Fibroblast of lung (primary cell): ENCODE measurements around the gene KIR3DL2. TPM values are rescaled to one million over a fixed set of nuclear protein-coding genes. Genes with fewer than 3 reads are reported as not detected.
"Not testable (repeated sequence)": the region's sequence is repeated elsewhere in the genome, so short reads cannot be mapped to it uniquely, and the experiment has no call there.

Source experiments
- DNase-seq, 2 donors: peaks; one replicate each; pipeline versions ENCODE4 v3.0.0 to v3.0.0-alpha.2; 2010; ENCODE audit warnings: low read depth in 2 of 2
- H2AFZ ChIP-seq: 2 replicates; pipeline ENCODE4 v1.5.1; 2012; ENCODE audit warnings: low read length, control low read depth, inconsistent platforms
- H3K27ac ChIP-seq: 2 replicates; pipeline ENCODE4 v1.5.1; 2011; ENCODE audit warnings: low read length, control low read depth; ENCODE audit not compliant: insufficient read depth
- H3K27me3 ChIP-seq: 2 replicates; pipeline ENCODE4 v1.5.1; 2011; ENCODE audit warnings: mild to moderate bottlenecking, low read length; ENCODE audit not compliant: control insufficient read depth, insufficient read depth
- H3K36me3 ChIP-seq: 2 replicates; pipeline ENCODE4 v1.5.1; 2011; ENCODE audit warnings: low read length; ENCODE audit not compliant: control insufficient read depth, insufficient read depth
- H3K4me1 ChIP-seq: 2 replicates; pipeline ENCODE4 v1.5.1; 2011; ENCODE audit warnings: low read length; ENCODE audit not compliant: control insufficient read depth, insufficient read depth; ENCODE audit errors: extremely low read depth
- H3K4me2 ChIP-seq: 2 replicates; pipeline ENCODE4 v1.5.1; 2011; ENCODE audit warnings: low read length, control low read depth; ENCODE audit not compliant: insufficient read depth; ENCODE audit errors: extremely low read depth
- H3K4me3 ChIP-seq, 4 experiments: fragments of 200-600 bp in 1 of 4; sonication (generic) in 1 of 4; replicated peaks in 1 of 4; 2 replicates each; pipeline ENCODE4 v1.5.1; 2011 to 2016; ENCODE audit warnings: low read length in 4 of 4, low read depth in 3 of 4, mild to moderate bottlenecking in 3 of 4, control low read depth in 2 of 4, inconsistent platforms in 1 of 4, mixed read lengths in 1 of 4; ENCODE audit not compliant: insufficient read depth in 1 of 4; ENCODE audit errors: control extremely low read depth in 1 of 4
- H3K79me2 ChIP-seq: 2 replicates; pipeline ENCODE4 v1.5.1; 2012; ENCODE audit warnings: mild to moderate bottlenecking, low read length, inconsistent platforms; ENCODE audit not compliant: control insufficient read depth, insufficient read depth
- H3K9ac ChIP-seq: 2 replicates; pipeline ENCODE4 v1.5.1; 2011; ENCODE audit warnings: mild to moderate bottlenecking, low read length, control low read depth; ENCODE audit not compliant: insufficient read depth
- H3K9me3 ChIP-seq: 2 replicates; pipeline ENCODE4 v1.5.1; 2012; ENCODE audit warnings: low read depth, low read length; ENCODE audit not compliant: control insufficient read depth, insufficient read depth
- H4K20me1 ChIP-seq: 2 replicates; pipeline ENCODE4 v1.5.1; 2011; ENCODE audit warnings: low read length; ENCODE audit not compliant: control insufficient read depth, insufficient read depth; ENCODE audit errors: extremely low read depth
- EZH2 ChIP-seq: IDR thresholded peaks from 2 replicates; pipeline ENCODE4 v1.5.1; 2012; ENCODE audit warnings: low read length, control low read depth, mild to moderate bottlenecking; ENCODE audit errors: missing control alignments
- polyA plus RNA-seq, 2 donors: library from polyadenylated mRNA; depleted of rRNA in 1 of 2; stranded (reverse) in 1 of 2; unstranded in 1 of 2; fragments of >200 nt; gene quantifications; 2 replicates each; pipeline ENCODE4 v1.2.1, GENCODE V29; 2011 to 2012; ENCODE audit warnings: missing spikeins in 1 of 2
- total RNA-seq: library from RNA; depleted of rRNA; stranded (reverse); fragments of >200 nt; gene quantifications from 2 replicates; pipeline ENCODE4 v1.2.1, GENCODE V29; 2014
- TF ChIP-seq, protein P1 (sequence below), 2 donors: IDR thresholded peaks in 1 of 2; conservative IDR thresholded peaks in 1 of 2; 1 replicate in 1 of 2; 2 replicates in 1 of 2; pipeline ENCODE4 v1.5.1; 2011 to 2012; ENCODE audit warnings: low read length in 2 of 2, control low read depth in 1 of 2, inconsistent platforms in 1 of 2, low read depth in 1 of 2, mild to moderate bottlenecking in 1 of 2

KIR3DL2 gene
- total and polyA plus RNA-seq, 2 donors (not counting 1 experiment from before 2014, with no cell fraction given), result not detected

DNA sequence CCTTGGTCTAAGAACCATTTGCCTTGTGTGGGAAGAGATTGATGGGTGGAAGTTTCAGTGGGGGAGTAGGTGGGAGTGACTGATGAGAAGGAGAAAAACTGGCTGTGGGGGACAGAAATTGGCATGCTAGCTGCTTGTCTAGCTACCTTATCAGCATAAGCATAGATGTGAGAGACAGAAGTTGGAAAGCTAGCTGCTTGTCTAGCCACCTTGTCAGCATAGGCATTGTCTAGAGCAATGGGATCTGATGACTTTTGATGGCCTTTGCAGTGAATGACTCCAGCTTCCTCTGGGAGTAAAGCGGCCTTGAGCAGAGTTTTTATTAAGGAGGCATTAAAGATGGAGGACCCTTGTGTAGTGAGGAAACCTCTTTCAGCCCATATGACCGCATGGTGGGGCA lies 45.8 kb downstream of the KIR3DL2 start:
- H3K36me3 ChIP-seq, result no peaks in the 10 kb centered on the region
- DNase-seq, result no peak
- no peaks in the 10 kb centered on the region for H3K27me3 ChIP-seq
- no peak overlapping the region for H3K27ac ChIP-seq
- H3K9ac ChIP-seq, result no peak overlapping the region
- H3K4me1 ChIP-seq, result no peaks in the 10 kb centered on the region
- H3K4me3 ChIP-seq, result no peak overlapping the region
- TF ChIP-seq EZH2, result no peak
- TF ChIP-seq, protein P1, sequence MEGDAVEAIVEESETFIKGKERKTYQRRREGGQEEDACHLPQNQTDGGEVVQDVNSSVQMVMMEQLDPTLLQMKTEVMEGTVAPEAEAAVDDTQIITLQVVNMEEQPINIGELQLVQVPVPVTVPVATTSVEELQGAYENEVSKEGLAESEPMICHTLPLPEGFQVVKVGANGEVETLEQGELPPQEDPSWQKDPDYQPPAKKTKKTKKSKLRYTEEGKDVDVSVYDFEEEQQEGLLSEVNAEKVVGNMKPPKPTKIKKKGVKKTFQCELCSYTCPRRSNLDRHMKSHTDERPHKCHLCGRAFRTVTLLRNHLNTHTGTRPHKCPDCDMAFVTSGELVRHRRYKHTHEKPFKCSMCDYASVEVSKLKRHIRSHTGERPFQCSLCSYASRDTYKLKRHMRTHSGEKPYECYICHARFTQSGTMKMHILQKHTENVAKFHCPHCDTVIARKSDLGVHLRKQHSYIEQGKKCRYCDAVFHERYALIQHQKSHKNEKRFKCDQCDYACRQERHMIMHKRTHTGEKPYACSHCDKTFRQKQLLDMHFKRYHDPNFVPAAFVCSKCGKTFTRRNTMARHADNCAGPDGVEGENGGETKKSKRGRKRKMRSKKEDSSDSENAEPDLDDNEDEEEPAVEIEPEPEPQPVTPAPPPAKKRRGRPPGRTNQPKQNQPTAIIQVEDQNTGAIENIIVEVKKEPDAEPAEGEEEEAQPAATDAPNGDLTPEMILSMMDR (conservative IDR thresholded peaks at IDR 0.05 in 1 of 2, IDR thresholded peaks at IDR 0.05 in 1 of 2; ENCODE audit: low read depth in 1 of 2, low read length in 2 of 2), result no peak
- no peak overlapping the region for H3K4me2 ChIP-seq
- no peak overlapping the region for H2AFZ ChIP-seq
- H4K20me1 ChIP-seq, result no peaks in the 10 kb centered on the region
- no peaks in the 10 kb centered on the region for H3K9me3 ChIP-seq
- H3K79me2 ChIP-seq, result no peaks in the 10 kb centered on the region

DNA sequence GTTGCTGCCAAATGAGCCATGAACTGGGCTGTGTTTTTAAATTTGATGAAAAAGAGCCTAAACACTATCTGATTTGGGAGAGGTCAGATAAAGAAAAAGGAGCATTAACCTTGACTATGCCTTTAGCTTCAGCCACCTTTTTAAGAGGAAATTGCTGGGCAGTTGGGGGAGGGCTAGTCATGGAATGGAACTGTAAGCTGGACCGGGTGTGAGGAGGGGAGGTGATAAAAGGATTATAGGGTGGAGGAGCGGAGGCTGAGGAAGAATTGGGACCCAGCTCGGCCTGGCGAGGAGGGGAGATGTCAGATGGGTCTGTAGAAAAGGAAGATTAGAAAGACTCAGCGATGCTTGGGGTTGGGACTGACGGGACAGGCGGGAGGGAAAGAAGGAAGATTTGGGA lies 48.4 kb downstream of the KIR3DL2 start:
- H2AFZ ChIP-seq, H4K20me1 ChIP-seq, H3K4me2 ChIP-seq, H3K4me3 ChIP-seq, H3K9ac ChIP-seq, H3K4me1 ChIP-seq, H3K79me2 ChIP-seq, H3K36me3 ChIP-seq, H3K27me3 ChIP-seq, H3K9me3 ChIP-seq, H3K27ac ChIP-seq, DNase-seq: not testable (repeated sequence)

DNA sequence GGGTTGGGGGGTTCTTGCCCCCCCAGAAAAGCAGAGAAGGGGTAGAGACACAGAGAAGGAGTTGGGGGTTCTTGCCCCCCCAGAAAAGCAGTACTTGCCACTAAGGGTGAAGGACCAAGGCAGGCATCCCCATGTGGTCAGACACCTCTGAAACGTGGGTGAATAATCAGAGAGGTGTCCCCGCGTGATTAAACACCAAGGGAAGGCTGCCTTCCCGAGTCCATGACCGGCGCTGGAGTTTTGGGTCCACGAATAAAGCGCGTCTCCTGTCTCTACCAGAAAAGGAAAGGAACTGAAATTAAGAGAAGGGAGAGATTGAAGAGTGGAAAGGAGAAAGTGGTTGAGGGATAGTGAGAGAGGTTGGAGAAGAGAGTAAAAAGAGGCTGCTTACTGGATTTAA lies 49.4 kb downstream of the KIR3DL2 start:
- not testable (repeated sequence) for H4K20me1 ChIP-seq, H2AFZ ChIP-seq, H3K4me2 ChIP-seq, H3K4me3 ChIP-seq, H3K27ac ChIP-seq, H3K27me3 ChIP-seq, H3K79me2 ChIP-seq, DNase-seq, H3K4me1 ChIP-seq, H3K9ac ChIP-seq, H3K36me3 ChIP-seq, H3K9me3 ChIP-seq

DNA sequence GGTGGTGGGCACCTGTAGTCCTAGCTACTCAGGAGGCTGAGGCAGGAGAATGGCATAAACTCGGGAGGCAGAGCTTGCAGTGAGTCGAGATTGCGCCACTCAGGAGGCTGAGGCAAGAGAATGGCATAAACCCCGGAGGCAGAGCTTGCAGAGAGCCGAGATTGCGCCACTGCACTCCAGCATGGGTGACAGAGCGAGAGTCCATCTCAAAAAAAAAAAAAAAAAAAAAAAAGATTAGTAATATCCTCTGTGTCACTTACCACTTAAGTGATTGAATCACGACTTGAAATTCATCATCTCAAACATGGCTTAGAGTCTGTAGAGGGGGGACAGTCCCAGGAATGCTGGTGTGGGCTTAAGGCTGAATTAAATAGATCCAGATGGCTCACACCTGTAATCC lies 50.9 kb downstream of the KIR3DL2 start:
- H3K36me3 ChIP-seq, H3K4me3 ChIP-seq, H3K4me1 ChIP-seq, H3K27me3 ChIP-seq, H3K9me3 ChIP-seq, H4K20me1 ChIP-seq, H3K4me2 ChIP-seq, H3K9ac ChIP-seq, H3K79me2 ChIP-seq, DNase-seq, H3K27ac ChIP-seq, H2AFZ ChIP-seq: not testable (repeated sequence)
